GM19324 (cell line): ENCODE results near the gene ZBTB8B.
"Not testable (repeated sequence)": the region's sequence is repeated elsewhere in the genome, so short reads cannot be mapped to it uniquely, and the experiment has no call there.

ENCODE experiments used
- ATAC-seq: cut with Tn5 transposase; IDR thresholded peaks from one replicate; pipeline ENCODE4 v1.9.1; 2021; ENCODE audit warnings: mild to moderate bottlenecking, moderate library complexity; ENCODE audit not compliant: unreplicated experiment, low FRiP score

The ZBTB8B gene

DNA sequence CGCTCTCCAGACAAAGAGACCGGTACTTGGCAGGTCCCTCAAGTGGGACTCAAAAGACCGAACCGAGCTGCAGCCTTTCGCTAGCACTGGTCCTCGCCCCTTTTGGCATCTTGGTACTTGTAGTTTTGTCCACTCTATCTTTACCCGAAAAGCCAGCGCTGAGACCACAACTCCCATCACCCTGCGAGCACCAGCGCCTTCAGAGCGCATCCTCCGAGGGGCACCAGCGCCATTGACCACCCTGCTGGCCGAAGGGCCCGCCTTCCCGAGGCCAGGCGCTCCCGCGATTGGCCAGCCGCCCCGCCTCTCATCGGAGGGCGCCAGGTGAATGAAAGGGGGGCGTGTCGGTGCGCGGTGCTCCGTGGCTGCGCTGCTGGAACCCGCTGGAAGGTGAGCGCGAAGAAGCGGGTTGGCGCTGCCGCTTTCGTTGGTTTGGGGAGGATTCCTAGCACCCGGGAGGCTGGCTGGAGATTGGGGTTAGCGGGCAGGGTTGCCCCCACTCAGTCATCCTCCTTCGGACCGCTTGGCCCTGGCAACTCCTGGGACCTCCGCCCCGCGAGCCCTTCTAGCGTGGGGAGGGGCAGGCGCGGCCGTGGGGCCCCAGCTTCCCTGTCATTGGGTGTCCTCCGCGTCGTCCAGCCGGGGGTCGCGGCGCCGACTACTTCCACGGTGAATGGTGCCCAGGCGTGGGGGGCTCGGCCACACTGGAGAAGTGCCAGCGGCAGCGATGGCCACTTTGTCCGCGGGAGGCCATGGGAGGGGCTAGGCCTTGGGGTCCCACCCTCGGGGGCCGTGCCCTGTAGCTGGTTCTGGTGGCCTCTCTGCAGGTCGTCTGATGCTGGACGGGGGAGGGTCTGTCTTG lies at the start of gene ZBTB8B:
Gene ZBTB8B (plus strand): TSS at position 357 of the 862 bp plus-strand sequence. CDS start 5,553 bp downstream, outside the sequence.
- ATAC-seq = no peak

DNA sequence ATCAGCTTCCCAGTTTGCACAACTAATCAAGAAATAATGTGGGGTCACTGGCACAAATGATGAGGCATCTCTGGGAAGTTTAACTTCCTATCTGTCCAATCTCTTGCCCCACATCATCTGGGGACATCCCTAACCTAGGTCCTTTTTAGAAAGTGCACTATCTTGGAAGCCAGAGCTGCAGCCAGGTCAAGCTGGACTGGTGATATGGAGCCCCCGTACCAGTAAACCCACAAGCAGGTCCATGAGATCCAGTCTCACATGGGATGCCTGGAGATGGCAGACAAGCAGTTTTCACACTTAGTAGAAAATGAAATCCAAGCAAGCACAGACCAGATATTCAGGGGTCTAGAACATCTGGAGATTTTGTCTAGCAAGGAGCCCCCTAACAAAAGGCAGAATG lies 43.1 kb upstream of the ZBTB8B start:
- ATAC-seq = no peak

DNA sequence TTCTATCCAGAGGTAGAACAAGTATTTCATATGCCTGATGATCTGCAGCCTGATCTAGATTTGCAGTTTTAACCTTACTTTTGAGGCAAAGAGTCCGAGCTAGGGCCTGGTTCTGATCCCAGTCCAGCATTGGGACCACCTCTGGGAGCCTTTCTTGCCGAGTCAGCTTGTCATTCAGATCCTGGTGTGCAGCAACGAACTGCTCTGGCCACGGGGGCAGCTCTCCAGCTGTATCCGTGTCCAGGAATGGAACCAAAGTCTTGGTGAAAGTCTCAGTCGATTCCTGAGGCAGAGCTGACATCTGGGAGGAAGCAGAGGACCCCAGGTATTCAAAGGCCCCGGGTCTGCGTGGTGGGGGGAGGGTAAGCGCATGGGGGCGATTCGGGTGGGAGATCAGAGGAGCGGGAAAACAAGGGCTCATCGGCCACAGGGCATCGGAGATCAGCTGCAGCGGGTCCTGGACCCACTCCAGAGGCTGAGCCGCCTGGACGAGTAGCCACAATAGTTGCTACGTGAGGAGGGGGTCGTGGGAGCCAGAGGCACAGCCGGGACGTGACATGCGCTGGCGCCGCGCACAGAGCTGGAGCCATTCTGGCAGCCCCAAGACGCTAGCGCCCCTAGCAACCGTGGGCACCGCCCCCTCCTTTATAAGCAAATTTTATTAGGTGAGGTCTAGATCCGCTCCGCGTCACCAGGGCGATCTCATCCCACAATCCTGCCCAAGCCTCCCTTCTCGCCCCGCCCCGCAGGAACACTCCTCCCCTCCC lies 38.2 kb upstream of the ZBTB8B start:
- ATAC-seq = no peak

DNA sequence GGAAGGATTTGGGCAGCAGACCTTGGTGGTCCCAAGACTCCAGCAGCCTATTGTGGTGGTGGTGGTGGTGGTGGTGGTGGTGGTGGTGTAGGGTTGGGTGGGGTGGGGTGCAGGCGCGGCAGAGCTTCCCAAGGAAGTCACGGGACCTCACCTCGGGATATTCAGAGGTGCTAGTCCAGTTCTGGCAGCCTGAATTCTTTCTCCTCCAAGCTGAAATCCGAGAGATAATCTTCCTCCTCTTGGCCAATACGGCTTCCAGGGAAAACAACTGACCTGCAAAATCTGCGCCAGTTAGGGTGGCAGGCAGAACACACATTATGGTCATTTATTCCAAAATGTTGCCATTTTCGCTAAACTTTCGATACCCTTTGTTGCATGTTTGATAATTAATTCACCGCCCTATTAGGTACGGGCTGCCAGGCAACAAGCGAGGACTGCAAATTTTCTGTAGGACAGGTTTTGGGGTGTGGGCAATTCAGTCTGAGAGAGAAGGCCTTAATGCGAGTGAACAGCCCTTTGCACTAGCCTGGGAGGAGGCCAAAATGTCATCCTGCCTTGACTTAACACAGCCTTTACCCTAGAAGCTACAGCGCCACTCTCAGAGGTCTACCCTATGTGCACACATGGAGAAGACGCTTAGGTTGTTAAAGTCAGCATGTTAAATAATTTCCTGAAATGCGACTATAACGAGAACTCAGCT lies 37.5 kb upstream of the ZBTB8B start:
- no peak for ATAC-seq

- no peak for ATAC-seq
These were observed 33.0 kb upstream of the ZBTB8B start for GRCh38 chr1:32431736-32432400.

- no peak for ATAC-seq
These were observed 26.7 kb upstream of the ZBTB8B start for GRCh38 chr1:32438136-32438535.

GRCh38 chr1:32438777-32439176 lies 26.1 kb upstream of the ZBTB8B start:
- not testable (repeated sequence) for ATAC-seq

DNA sequence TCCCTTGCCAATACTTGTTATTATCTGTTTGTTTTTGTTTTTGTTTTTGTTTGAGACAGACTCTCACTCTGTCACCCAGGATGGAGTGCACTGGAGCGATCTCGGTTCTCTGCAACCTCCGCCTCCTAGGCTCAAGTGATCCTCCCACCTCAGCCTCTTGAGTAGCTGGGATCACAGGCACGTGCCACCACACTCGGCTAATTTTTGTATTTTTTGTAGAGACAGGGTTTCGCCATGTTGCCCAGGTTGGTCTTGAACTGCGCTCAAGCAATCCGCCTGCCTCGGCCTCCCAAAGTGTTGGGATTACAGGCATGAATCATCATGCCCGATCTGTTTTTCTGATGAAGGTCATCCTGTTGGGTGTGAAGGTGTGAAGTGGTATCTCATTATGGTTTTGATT lies 23.4 kb upstream of the ZBTB8B start:
- ATAC-seq = not testable (repeated sequence)

- no peak for ATAC-seq
These were observed 17.2 kb upstream of the ZBTB8B start for GRCh38 chr1:32447469-32448185.

GRCh38 chr1:32448186-32448772 lies 16.6 kb upstream of the ZBTB8B start:
- ATAC-seq = not testable (repeated sequence)

- ATAC-seq = no peak
These were observed 16.0 kb upstream of the ZBTB8B start for GRCh38 chr1:32448773-32449456.

GRCh38 chr1:32449457-32449831 lies 15.4 kb upstream of the ZBTB8B start:
- ATAC-seq = not testable (repeated sequence)

DNA sequence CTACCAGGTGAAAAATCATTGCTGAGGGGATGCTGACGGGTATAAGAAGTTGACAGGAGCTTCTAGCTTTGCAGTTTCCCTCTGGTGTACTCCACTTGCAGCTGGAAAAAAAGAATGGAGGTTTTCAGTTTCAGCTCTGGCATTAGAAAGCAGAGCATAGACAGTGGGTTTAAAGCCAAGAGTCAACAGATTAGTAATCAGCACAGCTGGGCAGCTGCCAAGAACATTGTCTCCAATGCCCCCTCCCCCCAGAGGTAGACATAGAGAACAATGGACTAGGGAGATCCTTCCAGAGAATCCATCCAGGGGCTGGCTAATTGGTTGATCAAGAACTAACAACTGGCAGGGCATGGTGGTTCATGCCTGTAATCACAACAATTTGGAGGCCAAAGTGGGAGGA lies 10.1 kb upstream of the ZBTB8B start:
- no peak for ATAC-seq

GRCh38 chr1:32455958-32456357 lies 8.9 kb upstream of the ZBTB8B start:
- no peak for ATAC-seq

DNA sequence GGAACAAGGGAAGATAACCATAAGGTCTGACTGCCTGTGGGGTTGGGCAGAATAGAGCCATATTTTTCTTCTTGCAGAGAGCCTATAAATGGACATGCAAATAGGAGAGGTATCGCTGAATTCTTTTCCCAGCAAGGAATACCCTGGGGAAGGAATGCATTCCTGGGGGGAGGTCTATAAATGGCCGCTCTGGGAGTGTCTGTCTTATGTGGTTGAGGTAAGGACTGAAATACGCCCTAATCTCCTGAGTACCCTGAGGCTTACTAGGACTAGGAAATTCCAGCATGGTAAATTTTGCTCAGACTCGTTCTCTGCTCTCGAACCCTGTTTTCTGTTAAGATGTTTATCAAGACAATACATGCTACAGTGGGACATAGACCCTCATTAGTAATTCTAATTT lies 6.1 kb upstream of the ZBTB8B start:
- ATAC-seq = not testable (repeated sequence)

GRCh38 chr1:32462977-32463376 lies 1.9 kb upstream of the ZBTB8B start:
- not testable (repeated sequence) for ATAC-seq

GRCh38 chr1:32464191-32464715 lies 619 bp upstream of the ZBTB8B start:
- ATAC-seq = no peak

DNA sequence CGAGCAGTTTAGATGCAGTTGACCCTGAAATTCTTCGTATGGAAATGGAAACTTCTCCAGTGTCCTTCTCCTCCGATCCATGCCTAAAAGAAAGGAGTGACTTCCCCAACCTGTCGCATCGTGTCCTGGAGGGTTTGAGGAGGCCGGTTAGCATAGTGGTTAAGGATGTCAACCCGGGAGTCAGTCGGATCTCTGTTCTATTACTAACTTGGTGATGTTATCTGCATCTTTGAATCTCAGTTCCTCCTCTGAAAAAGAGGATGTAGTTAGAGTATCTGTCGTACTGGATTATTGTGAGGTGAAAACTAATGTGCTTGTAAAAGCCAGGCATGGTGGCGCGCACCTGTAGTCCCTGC lies 684 bp downstream of the ZBTB8B start:
- no peak for ATAC-seq

DNA sequence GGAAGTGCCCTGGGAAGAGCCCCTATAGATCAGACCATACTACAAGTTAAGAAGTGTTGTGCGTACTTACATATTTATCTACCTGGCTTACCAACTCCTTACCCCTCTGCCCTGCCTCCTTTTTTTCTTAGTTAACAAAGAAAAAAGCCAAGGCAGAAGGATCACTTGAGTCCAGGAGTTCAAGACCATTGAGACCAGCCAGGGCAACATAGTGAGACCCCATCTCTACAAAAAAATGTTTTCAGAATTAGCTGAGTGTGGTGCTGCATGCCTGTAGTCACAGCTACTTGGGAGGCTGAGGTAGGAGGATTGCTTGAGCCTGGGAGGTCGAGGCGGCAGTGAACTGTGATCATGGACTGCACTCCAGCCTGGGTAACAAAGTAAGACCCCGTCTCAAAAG lies 1.9 kb downstream of the ZBTB8B start:
- ATAC-seq = no peak
